ENCODE data around the gene SGSM2. TPM values are rescaled to one million over a fixed set of nuclear protein-coding genes. Genes with fewer than 3 reads are reported as not detected.

Gene SGSM2
- total and polyA plus RNA-seq, 10 donors: 30.7 to 90.4 (median 69.6) TPM

- Histone ChIP-seq H3K36me3 (peaks cover 0 to 71% (median 29%) of the 10 kb centered on the region in 6 donors), H3K27ac (no peak overlapping the region), H3K9me3 (no peaks in the 10 kb centered on the region), H3K4me3 (no peak overlapping the region), H3K4me1 (peaks cover 0 to 9% (median 6%) of the 10 kb centered on the region in 6 donors), H3K27me3 (replicated peaks in 1 of 7) (no peaks in the 10 kb centered on the region)
- intact Hi-C loops (cut with DNase I; ENCODE audit: low total_unique reads): no loop called here
- DNase-seq: no peak
- TF ChIP-seq POLR2AphosphoS5 (IDR thresholded peaks at IDR 0.05): no peak
- TF ChIP-seq POLR2A (IDR thresholded peaks at IDR 0.05): no peak
- TF ChIP-seq, protein P1, sequence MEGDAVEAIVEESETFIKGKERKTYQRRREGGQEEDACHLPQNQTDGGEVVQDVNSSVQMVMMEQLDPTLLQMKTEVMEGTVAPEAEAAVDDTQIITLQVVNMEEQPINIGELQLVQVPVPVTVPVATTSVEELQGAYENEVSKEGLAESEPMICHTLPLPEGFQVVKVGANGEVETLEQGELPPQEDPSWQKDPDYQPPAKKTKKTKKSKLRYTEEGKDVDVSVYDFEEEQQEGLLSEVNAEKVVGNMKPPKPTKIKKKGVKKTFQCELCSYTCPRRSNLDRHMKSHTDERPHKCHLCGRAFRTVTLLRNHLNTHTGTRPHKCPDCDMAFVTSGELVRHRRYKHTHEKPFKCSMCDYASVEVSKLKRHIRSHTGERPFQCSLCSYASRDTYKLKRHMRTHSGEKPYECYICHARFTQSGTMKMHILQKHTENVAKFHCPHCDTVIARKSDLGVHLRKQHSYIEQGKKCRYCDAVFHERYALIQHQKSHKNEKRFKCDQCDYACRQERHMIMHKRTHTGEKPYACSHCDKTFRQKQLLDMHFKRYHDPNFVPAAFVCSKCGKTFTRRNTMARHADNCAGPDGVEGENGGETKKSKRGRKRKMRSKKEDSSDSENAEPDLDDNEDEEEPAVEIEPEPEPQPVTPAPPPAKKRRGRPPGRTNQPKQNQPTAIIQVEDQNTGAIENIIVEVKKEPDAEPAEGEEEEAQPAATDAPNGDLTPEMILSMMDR (IDR thresholded peaks at IDR 0.05 in 8 of 11, conservative IDR thresholded peaks at IDR 0.05 in 3 of 11): no peak
- WGBS, 5 donors: 82 to 93% (median 83%) methylated on average over 6 of the region's 6 CpGs
Measured at GRCh38 chr17:2423271-2423670, 86.0 kb downstream of the SGSM2 start.

GRCh38 chr17:2427215-2427614 lies 89.9 kb downstream of the SGSM2 start:
- DNase-seq: no peak
- no peaks in the 10 kb centered on the region for H3K27me3 ChIP-seq (replicated peaks in 1 of 7)
- H3K36me3 ChIP-seq: peaks cover 0 to 45% (median 4%) of the 10 kb centered on the region in 6 donors
- intact Hi-C loops (cut with DNase I; ENCODE audit: low total_unique reads): no loop called here
- no peaks in the 10 kb centered on the region for H3K9me3 ChIP-seq
- H3K4me3 ChIP-seq: no peak overlapping the region
- no peaks in the 10 kb centered on the region for H3K4me1 ChIP-seq
- no peak overlapping the region for H3K27ac ChIP-seq
- WGBS, 5 donors: 76 to 83% (median 78%) methylated on average over 2 of the region's 2 CpGs
- TF ChIP-seq POLR2A (IDR thresholded peaks at IDR 0.05): no peak
- TF ChIP-seq POLR2AphosphoS5 (IDR thresholded peaks at IDR 0.05): no peak
- TF ChIP-seq, protein P1 (IDR thresholded peaks at IDR 0.05 in 8 of 11, conservative IDR thresholded peaks at IDR 0.05 in 3 of 11): no peak

DNA sequence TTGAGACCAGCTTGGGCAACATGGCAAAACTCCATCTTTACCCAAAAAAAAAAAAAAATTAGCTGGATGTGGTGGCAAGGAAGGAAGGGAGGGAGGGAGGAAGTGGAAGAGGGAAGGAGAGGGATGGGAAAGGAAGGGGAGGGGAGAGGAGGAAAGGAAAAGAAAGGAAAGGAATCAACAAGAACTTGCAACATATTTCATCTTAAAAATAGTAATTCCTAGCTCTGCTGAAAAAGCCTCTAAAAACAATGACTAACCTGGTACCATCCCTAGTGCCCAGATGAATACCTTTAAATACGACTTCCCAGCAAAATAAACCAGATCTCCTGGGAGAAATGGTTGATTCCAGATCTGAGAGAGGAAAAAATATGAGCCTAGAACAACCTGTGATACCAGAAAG lies 90.6 kb downstream of the SGSM2 start:
- Histone ChIP-seq H3K36me3 (peaks cover 0 to 46% (median 4%) of the 10 kb centered on the region in 6 donors), H3K27ac (no peak overlapping the region), H3K27me3 (replicated peaks in 1 of 7) (no peaks in the 10 kb centered on the region), H3K9me3 (no peaks in the 10 kb centered on the region), H3K4me1 (no peaks in the 10 kb centered on the region), H3K4me3 (no peak overlapping the region)
- intact Hi-C loops (cut with DNase I; ENCODE audit: low total_unique reads): no loop called here
- WGBS, 5 donors: 91 to 100% (median 100%) methylated on average over 1 of the region's 1 CpG
- no peak for DNase-seq
- TF ChIP-seq POLR2A (IDR thresholded peaks at IDR 0.05): no peak
- TF ChIP-seq, protein P1 (IDR thresholded peaks at IDR 0.05 in 8 of 11, conservative IDR thresholded peaks at IDR 0.05 in 3 of 11): no peak
- no peak for TF ChIP-seq POLR2AphosphoS5 (IDR thresholded peaks at IDR 0.05)

Small RNA genes lying within 50 kb of the gene (small RNA-seq; reads per million reads assigned to genes)
- gene AC006435.3: 0 reads per million in 4 donors
- gene AC006435.4: 0 reads per million in 4 donors
- gene SNORD91A: 1,822 to 3,404 (median 2,462) reads per million in 4 donors
- gene SNORD91B: 251 to 370 (median 312) reads per million in 4 donors

Other genes starting within 250 kb of the SGSM2 start
- gene SMG6, start 33.7 kb upstream of the SGSM2 start, total RNA-seq: 10 to 100 TPM; 20.1 to 44.2 (median 34.1) TPM
- gene SMG6, start 33.7 kb upstream of the SGSM2 start, polyA plus RNA-seq: 10 to 100 TPM in 2 of 3 donors, 1 to 10 TPM in 1; 9.7 to 14.3 (median 12.1) TPM
- gene SRR, start 33.6 kb upstream of the SGSM2 start, total RNA-seq: 10 to 100 TPM in 2 of 7 donors, 1 to 10 TPM in 5; 4.0 to 16.2 (median 8.3) TPM
- gene SRR, start 33.6 kb upstream of the SGSM2 start, polyA plus RNA-seq: 1 to 10 TPM; 3.5 to 5.7 (median 4.5) TPM
- gene TSR1, start 1.0 kb upstream of the SGSM2 start, total RNA-seq: 10 to 100 TPM; 17.7 to 30.4 (median 26.1) TPM
- 10 to 100 TPM in 1 of 3 donors, 1 to 10 TPM in 2; 8.2 to 12.7 (median 9.2) TPM for gene TSR1, start 1.0 kb upstream of the SGSM2 start, polyA plus RNA-seq
- 10 to 100 TPM; 18.9 to 38.5 (median 28.8) TPM for gene MNT, start 63.6 kb downstream of the SGSM2 start, total RNA-seq
- gene MNT, start 63.6 kb downstream of the SGSM2 start, polyA plus RNA-seq: 10 to 100 TPM in 1 of 3 donors, 1 to 10 TPM in 2; 2.8 to 11.1 (median 2.8) TPM
- 10 to 100 TPM; 20.1 to 38.2 (median 34.6) TPM for gene METTL16, start 174.4 kb downstream of the SGSM2 start, total RNA-seq
- gene METTL16, start 174.4 kb downstream of the SGSM2 start, polyA plus RNA-seq: 10 to 100 TPM; 17.1 to 25.4 (median 22.8) TPM